Vagina (tissue), 2 donors: ENCODE data around the gene PUS1.

Experiments
- POLR2A ChIP-seq, 2 donors: fragments of 450-650 bp; IDR thresholded peaks; one replicate each; pipeline ENCODE4 v1.6.1; 2017; ENCODE audit warnings: antibody characterized with exemption in 2 of 2, mild to moderate bottlenecking in 2 of 2, moderate library complexity in 2 of 2
- TF ChIP-seq, protein P1 (sequence below), 3 experiments: fragments of 450-650 bp in 2 of 3; fragments of 200-600 bp in 1 of 3; sonication (generic) in 1 of 3; IDR thresholded peaks; one replicate each; pipeline ENCODE4 v1.5.1; 2017 to 2019; ENCODE audit warnings: antibody characterized with exemption in 3 of 3, mild to moderate bottlenecking in 2 of 3, moderate library complexity in 2 of 3

DNA sequence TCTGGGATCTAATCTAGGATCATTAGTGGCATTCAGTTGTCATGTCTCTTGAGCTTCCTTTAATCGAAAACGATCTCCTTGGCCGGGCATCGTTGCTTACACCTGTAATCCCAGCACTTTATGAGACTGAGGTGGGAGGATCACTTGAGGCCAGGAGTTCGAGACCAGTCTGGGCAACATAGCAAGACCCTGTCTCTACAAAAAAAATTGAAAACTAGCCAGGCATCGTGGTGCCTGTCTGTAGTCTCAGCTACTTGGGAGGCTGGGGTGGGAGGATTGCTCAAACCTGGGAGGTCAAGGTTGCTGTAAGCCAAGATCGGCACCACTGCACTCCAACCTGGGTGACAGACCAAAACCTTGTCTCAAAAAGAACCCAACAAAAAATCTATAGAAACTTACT, 9.0 kb downstream of the PUS1 start:
- TF ChIP-seq, protein P1, sequence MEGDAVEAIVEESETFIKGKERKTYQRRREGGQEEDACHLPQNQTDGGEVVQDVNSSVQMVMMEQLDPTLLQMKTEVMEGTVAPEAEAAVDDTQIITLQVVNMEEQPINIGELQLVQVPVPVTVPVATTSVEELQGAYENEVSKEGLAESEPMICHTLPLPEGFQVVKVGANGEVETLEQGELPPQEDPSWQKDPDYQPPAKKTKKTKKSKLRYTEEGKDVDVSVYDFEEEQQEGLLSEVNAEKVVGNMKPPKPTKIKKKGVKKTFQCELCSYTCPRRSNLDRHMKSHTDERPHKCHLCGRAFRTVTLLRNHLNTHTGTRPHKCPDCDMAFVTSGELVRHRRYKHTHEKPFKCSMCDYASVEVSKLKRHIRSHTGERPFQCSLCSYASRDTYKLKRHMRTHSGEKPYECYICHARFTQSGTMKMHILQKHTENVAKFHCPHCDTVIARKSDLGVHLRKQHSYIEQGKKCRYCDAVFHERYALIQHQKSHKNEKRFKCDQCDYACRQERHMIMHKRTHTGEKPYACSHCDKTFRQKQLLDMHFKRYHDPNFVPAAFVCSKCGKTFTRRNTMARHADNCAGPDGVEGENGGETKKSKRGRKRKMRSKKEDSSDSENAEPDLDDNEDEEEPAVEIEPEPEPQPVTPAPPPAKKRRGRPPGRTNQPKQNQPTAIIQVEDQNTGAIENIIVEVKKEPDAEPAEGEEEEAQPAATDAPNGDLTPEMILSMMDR (IDR thresholded peaks at IDR 0.05): no peak
- TF ChIP-seq POLR2A (IDR thresholded peaks at IDR 0.05): no peak
